ENCODE data around the gene VAC14.

Gene VAC14

GRCh38 chr16:70696355-70696754 lies 104.6 kb downstream of the VAC14 start:
- in situ Hi-C loops (cut with HindIII; ENCODE audit: low sequenced_read_pairs): loop anchor here (5.0 kb wide), 1 partner anchor 66 kb away; no protein-coding TSS in a partner anchor

- in situ Hi-C loops (cut with HindIII; ENCODE audit: low sequenced_read_pairs): loop anchor here (5.0 kb wide), 1 partner anchor 67 kb away; no protein-coding TSS in a partner anchor
These were observed 105.5 kb downstream of the VAC14 start for GRCh38 chr16:70695331-70696070.

GRCh38 chr16:70694868-70695218 lies 106.1 kb downstream of the VAC14 start:
- in situ Hi-C loops (cut with HindIII; ENCODE audit: low sequenced_read_pairs): loop anchor here (5.0 kb wide), 1 partner anchor 67 kb away; no protein-coding TSS in a partner anchor

GRCh38 chr16:70694088-70694867 lies 106.7 kb downstream of the VAC14 start:
- in situ Hi-C loops (cut with HindIII; ENCODE audit: low sequenced_read_pairs): no loop called here

GRCh38 chr16:70692873-70693671 lies 107.9 kb downstream of the VAC14 start:
- in situ Hi-C loops (cut with HindIII; ENCODE audit: low sequenced_read_pairs): no loop called here

GRCh38 chr16:70692130-70692872 lies 108.7 kb downstream of the VAC14 start:
- in situ Hi-C loops (cut with HindIII; ENCODE audit: low sequenced_read_pairs): no loop called here

- in situ Hi-C loops (cut with HindIII; ENCODE audit: low sequenced_read_pairs): no loop called here
These were observed 109.5 kb downstream of the VAC14 start for GRCh38 chr16:70691223-70692129.

- in situ Hi-C loops (cut with HindIII; ENCODE audit: low sequenced_read_pairs): no loop called here
These were observed 110.7 kb downstream of the VAC14 start for GRCh38 chr16:70689970-70690891.

- in situ Hi-C loops (cut with HindIII; ENCODE audit: low sequenced_read_pairs): no loop called here
These were observed 111.7 kb downstream of the VAC14 start for GRCh38 chr16:70689035-70689969.

GRCh38 chr16:70688246-70688742 lies 112.7 kb downstream of the VAC14 start:
- in situ Hi-C loops (cut with HindIII; ENCODE audit: low sequenced_read_pairs): no loop called here

- in situ Hi-C loops (cut with HindIII; ENCODE audit: low sequenced_read_pairs): no loop called here
These were observed 113.2 kb downstream of the VAC14 start for GRCh38 chr16:70687671-70688245.

GRCh38 chr16:70687102-70687511 lies 113.9 kb downstream of the VAC14 start:
- in situ Hi-C loops (cut with HindIII; ENCODE audit: low sequenced_read_pairs): no loop called here

GRCh38 chr16:70686376-70687101 lies 114.4 kb downstream of the VAC14 start:
- in situ Hi-C loops (cut with HindIII; ENCODE audit: low sequenced_read_pairs): no loop called here

GRCh38 chr16:70685938-70686375 lies 115.0 kb downstream of the VAC14 start, which contains the start of gene MTSS2:
MTSS2 (minus strand) TSS chr16:70686053; CDS start chr16:70685791, 262 bp downstream.
- in situ Hi-C loops (cut with HindIII; ENCODE audit: low sequenced_read_pairs): no loop called here

- in situ Hi-C loops (cut with HindIII; ENCODE audit: low sequenced_read_pairs): no loop called here
These were observed 115.7 kb downstream of the VAC14 start for GRCh38 chr16:70685061-70685937.
